HS-27A (cell line): ENCODE results near the gene SLFN12L.

Source experiments
- DNase-seq: peaks from one replicate; pipeline ENCODE4 v3.0.0-alpha.2; 2012; ENCODE audit warnings: low read depth, missing footprints

SLFN12L gene

GRCh38 chr17:35432176-35433074 is 105.1 kb downstream of the SLFN12L start, which contains the start of gene SLFN12:
TSS of gene SLFN12 (minus strand) at chr17:35432500. CDS start at chr17:35423028, 9,472 bp downstream.
- DNase-seq = no peak

- no peak for DNase-seq
Measured at GRCh38 chr17:35429702-35430101, 107.8 kb downstream of the SLFN12L start.

GRCh38 chr17:35428229-35428628 is 109.2 kb downstream of the SLFN12L start:
- no peak for DNase-seq

GRCh38 chr17:35423761-35424160 is 113.7 kb downstream of the SLFN12L start:
- DNase-seq = no peak
